OCI-LY1 (cell line): ENCODE results near the gene ZNF438.

ENCODE experiments used
- EZH2 ChIP-seq: fragments of 200-600 bp; sonication (generic), shearing (Covaris generic); IDR thresholded peaks from 2 replicates; pipeline ENCODE4 v1.8.0; 2017; ENCODE audit warnings: borderline replicate concordance, mixed run types, mild to moderate bottlenecking, antibody characterized with exemption, low read length, moderate library complexity, mixed read lengths
- TF ChIP-seq, protein P1 (sequence below): fragments of 200-600 bp; sonication (generic), shearing (Covaris generic); IDR thresholded peaks from 2 replicates; pipeline ENCODE4 v1.5.1; 2017; ENCODE audit warnings: mild to moderate bottlenecking, antibody characterized with exemption, low read length, moderate library complexity, mixed read lengths

DNA sequence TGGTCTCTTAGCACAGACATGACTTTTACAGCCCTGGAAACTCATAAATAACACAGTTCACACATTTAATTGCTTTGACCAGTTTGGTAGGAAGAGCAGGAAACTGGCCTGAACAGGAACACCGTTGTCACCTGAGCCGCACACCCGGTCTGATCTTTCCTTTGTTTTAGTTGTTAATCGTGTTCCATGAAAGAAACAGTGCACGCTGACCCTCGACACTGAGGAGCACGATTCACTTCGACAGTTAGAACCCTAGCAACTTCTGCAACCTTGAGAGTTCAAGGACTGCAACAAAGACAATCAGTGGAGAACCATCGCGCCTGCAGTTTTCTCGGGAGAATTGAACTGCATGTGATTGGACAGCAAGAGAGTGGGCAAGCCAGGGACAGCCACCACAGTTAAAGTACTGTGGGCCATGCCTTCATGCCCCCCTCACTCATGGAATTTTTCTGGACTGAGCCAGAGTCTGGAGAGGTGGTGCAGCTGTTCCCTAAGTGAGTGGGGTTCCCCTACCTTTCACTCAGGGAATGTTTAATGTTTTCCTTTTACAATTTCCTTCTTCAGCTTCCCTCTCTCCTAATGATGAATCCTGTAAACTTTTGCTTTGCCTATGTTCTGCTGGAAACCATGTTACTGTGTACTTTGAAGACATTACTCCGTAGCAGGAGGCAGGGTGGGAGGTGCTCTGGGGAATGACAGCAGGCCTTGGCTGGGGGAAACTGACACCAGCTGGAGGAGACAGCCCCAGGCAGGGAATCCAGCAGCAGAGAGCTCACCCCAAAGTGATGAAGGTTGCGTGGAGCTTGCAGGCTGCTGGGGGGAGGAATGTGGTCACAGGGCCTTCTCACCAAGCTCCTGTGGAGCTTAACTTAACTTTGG is 198.7 kb downstream of the ZNF438 start:
- TF ChIP-seq, protein P1, sequence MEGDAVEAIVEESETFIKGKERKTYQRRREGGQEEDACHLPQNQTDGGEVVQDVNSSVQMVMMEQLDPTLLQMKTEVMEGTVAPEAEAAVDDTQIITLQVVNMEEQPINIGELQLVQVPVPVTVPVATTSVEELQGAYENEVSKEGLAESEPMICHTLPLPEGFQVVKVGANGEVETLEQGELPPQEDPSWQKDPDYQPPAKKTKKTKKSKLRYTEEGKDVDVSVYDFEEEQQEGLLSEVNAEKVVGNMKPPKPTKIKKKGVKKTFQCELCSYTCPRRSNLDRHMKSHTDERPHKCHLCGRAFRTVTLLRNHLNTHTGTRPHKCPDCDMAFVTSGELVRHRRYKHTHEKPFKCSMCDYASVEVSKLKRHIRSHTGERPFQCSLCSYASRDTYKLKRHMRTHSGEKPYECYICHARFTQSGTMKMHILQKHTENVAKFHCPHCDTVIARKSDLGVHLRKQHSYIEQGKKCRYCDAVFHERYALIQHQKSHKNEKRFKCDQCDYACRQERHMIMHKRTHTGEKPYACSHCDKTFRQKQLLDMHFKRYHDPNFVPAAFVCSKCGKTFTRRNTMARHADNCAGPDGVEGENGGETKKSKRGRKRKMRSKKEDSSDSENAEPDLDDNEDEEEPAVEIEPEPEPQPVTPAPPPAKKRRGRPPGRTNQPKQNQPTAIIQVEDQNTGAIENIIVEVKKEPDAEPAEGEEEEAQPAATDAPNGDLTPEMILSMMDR, result no peak
- no peak for TF ChIP-seq EZH2
